ENCODE data around the gene MYL3. TPM values are rescaled to one million over a fixed set of nuclear protein-coding genes. Genes with fewer than 3 reads are reported as not detected.
"Not testable (repeated sequence)": the region's sequence is repeated elsewhere in the genome, so short reads cannot be mapped to it uniquely, and the experiment has no call there.

The MYL3 gene
- polyA plus RNA-seq (2012; ENCODE audit: insufficient read depth, insufficient read length), result not detected

- no peak within 1 kb of the TSS for H3K4me3 ChIP-seq (ENCODE audit: low read length)
- no peak for DNase-seq (ENCODE audit: low read depth, low spot score)
Measured at GRCh38 chr3:46863261-46863782, at the start of gene MYL3. TSS of gene MYL3 (minus strand) at chr3:46863444. CDS start at chr3:46863390, 54 bp downstream.

- DNase-seq (ENCODE audit: low read depth, low spot score), result no peak
- no peak overlapping the region for H3K4me3 ChIP-seq (ENCODE audit: low read length)
Measured at GRCh38 chr3:46912986-46913385, 49.7 kb upstream of the MYL3 start.

GRCh38 chr3:46910914-46911313 lies 47.7 kb upstream of the MYL3 start:
- not testable (repeated sequence) for DNase-seq (ENCODE audit: low read depth, low spot score); H3K4me3 ChIP-seq (ENCODE audit: low read length)

- no peak for DNase-seq (ENCODE audit: low read depth, low spot score)
- no peak overlapping the region for H3K4me3 ChIP-seq (ENCODE audit: low read length)
Measured at GRCh38 chr3:46910166-46910760, 47.0 kb upstream of the MYL3 start.

- DNase-seq (ENCODE audit: low read depth, low spot score), result peak; percentile 48
- no peak overlapping the region for H3K4me3 ChIP-seq (ENCODE audit: low read length)
Measured at GRCh38 chr3:46909535-46910161, 46.4 kb upstream of the MYL3 start.

- DNase-seq (ENCODE audit: low read depth, low spot score), result no peak
- H3K4me3 ChIP-seq (ENCODE audit: low read length), result no peak overlapping the region
Measured at GRCh38 chr3:46908986-46909534, 45.8 kb upstream of the MYL3 start.

- no peak for DNase-seq (ENCODE audit: low read depth, low spot score)
- no peak overlapping the region for H3K4me3 ChIP-seq (ENCODE audit: low read length)
Measured at GRCh38 chr3:46908294-46908985, 45.2 kb upstream of the MYL3 start.

GRCh38 chr3:46907960-46908293 lies 44.7 kb upstream of the MYL3 start:
- no peak overlapping the region for H3K4me3 ChIP-seq (ENCODE audit: low read length)
- DNase-seq (ENCODE audit: low read depth, low spot score), result no peak

- no peak overlapping the region for H3K4me3 ChIP-seq (ENCODE audit: low read length)
- no peak for DNase-seq (ENCODE audit: low read depth, low spot score)
Measured at GRCh38 chr3:46907271-46907670, 44.0 kb upstream of the MYL3 start.

GRCh38 chr3:46906471-46907058 lies 43.3 kb upstream of the MYL3 start:
- no peak overlapping the region for H3K4me3 ChIP-seq (ENCODE audit: low read length)
- DNase-seq (ENCODE audit: low read depth, low spot score), result no peak

GRCh38 chr3:46905661-46906451 lies 42.6 kb upstream of the MYL3 start:
- no peak for DNase-seq (ENCODE audit: low read depth, low spot score)
- H3K4me3 ChIP-seq (ENCODE audit: low read length), result no peak overlapping the region

- no peak for DNase-seq (ENCODE audit: low read depth, low spot score)
- H3K4me3 ChIP-seq (ENCODE audit: low read length), result no peak overlapping the region
Measured at GRCh38 chr3:46905213-46905560, 41.9 kb upstream of the MYL3 start.

GRCh38 chr3:46904303-46905212 lies 41.3 kb upstream of the MYL3 start:
- DNase-seq (ENCODE audit: low read depth, low spot score), result no peak

GRCh38 chr3:46903341-46904302 lies 40.4 kb upstream of the MYL3 start:
- no peak for DNase-seq (ENCODE audit: low read depth, low spot score)
- no peak overlapping the region for H3K4me3 ChIP-seq (ENCODE audit: low read length)

More at GRCh38 chr3:46904303-46905212, 41.3 kb upstream of the MYL3 start:
- no peak overlapping the region for H3K4me3 ChIP-seq (ENCODE audit: low read length)

GRCh38 chr3:46902188-46902631 lies 39.0 kb upstream of the MYL3 start:
- no peak overlapping the region for H3K4me3 ChIP-seq (ENCODE audit: low read length)
- DNase-seq (ENCODE audit: low read depth, low spot score), result no peak

- DNase-seq (ENCODE audit: low read depth, low spot score), result no peak
- H3K4me3 ChIP-seq (ENCODE audit: low read length), result no peak overlapping the region
Measured at GRCh38 chr3:46901591-46902187, 38.4 kb upstream of the MYL3 start.

Data from Jurkat, Clone E6-1 (cell line).